HG03175 (cell line): ENCODE measurements around the gene IFNL4.
"Not testable (repeated sequence)": the region's sequence is repeated elsewhere in the genome, so short reads cannot be mapped to it uniquely, and the experiment has no call there.

ENCODE experiments used
- ATAC-seq: cut with Tn5 transposase; IDR thresholded peaks from one replicate; pipeline ENCODE4 v1.9.1; 2021; ENCODE audit warnings: mild to moderate bottlenecking, moderate library complexity; ENCODE audit not compliant: unreplicated experiment

The IFNL4 gene

DNA sequence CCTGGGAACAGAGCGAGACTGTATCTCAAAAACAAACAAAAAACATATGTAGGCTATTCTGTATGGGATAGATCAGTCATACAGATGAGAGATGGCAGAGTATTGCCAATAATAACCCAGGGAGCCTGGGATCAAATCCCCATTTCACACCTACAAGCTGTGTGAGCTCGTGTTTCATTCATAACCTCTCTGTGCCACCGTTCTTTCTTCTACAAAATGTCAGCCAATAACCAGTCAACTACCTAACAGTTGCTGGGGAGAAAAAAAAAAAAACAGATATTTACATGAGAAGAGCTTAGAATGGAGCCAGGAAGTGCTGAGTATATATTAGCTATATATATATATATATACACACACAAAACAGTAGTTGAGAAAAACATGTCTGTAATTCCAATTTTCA lies 13.0 kb upstream of the IFNL4 start:
- ATAC-seq: no peak

DNA sequence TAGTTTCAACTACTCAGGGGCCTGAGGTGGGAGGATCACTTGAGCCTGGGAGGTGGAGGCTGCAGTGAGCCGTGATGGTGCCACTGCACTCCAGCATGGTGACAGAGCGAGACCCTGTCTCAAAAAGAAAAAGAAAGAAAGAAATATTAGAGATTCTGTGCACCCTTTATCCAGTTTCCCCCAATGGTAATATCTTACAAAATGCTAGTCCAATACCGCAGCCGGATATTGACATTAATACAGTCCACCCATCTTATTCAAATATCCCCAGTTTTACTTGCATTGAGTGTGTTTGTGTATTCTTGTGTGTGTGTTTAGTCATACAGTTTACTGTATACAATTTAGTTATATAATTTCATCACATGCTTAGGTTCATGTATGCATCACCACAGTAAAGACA lies 8.6 kb upstream of the IFNL4 start:
- ATAC-seq: no peak

DNA sequence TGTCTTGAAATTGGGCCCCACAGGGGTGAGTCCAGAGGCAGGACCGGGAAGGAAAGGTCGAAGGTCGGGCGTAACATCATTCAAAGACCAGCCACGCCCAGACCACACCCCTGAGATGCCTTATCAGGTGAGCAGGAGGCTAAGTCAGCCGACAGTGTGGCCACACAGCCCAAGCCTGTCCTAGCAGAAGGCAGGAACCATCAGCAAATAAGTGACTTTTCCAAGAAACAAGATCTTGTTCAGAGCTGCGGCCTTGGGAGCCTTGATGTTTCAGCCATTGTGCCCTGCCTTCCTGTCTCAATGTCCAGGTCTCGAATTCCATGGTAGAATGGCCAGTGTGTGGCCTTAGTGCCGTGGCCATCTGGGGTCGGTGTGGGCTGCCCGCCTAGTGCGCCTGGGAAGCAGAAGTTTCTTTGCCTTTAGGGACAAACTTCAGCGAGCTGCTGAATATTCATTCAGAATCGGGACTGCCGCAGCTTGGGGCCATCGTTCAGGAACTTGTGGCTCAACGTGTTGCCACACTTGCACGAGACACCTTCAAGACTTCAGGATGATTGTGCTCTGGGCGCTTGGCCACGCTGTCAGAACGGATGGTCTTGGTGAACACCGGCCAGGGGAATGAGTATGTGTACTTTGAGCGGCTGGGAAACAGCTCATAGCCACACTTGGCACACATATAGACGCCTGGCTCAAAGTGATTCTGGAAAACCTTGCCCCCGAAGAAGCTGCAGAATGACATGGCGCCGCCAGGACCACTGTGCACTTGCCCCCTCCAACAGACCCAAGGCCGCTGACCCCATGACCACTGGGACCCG lies 6.1 kb upstream of the IFNL4 start:
- no peak for ATAC-seq

GRCh38 chr19:39253374-39254149 lies 4.9 kb upstream of the IFNL4 start:
- no peak for ATAC-seq

DNA sequence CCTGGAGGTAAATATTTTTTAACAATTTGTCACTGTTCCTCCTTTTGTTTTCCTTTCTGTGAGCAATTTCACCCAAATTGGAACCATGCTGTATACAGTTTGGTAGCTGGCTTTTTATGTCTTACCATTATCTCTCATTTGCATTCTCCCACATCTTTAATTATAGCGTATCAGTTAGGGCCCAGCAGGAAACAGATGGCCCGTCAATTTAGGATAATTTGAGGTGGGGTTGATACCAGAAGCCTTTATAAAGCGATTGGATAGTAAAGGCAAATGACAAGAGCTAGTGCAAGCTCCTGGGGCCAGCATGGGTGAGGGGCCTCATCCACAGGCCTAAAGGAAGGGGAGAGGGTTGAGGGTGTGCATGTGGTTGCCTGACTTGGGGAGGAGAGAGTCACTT lies 3.8 kb upstream of the IFNL4 start:
- no peak for ATAC-seq

- no peak for ATAC-seq
These were observed 3.2 kb upstream of the IFNL4 start for GRCh38 chr19:39251846-39252245.

DNA sequence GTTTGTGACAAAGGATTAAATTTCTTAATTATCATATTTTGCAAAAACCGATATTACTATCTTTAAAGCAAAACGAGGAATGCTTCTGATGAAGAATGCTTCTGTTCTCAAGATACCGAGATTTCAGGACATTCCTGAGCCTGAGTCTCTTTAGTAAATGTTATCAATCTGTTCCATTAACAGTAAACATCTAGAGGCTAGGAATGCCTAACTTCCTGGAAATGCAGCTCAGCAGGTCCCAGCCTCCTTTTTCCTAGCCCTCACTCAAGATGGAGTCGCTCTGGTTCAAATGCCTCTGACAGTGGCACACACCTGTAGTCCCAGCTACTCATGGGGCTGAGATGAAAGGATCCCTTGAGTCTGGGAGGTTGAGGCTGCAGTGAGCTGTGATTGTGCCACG lies 2.4 kb upstream of the IFNL4 start:
- no peak for ATAC-seq

DNA sequence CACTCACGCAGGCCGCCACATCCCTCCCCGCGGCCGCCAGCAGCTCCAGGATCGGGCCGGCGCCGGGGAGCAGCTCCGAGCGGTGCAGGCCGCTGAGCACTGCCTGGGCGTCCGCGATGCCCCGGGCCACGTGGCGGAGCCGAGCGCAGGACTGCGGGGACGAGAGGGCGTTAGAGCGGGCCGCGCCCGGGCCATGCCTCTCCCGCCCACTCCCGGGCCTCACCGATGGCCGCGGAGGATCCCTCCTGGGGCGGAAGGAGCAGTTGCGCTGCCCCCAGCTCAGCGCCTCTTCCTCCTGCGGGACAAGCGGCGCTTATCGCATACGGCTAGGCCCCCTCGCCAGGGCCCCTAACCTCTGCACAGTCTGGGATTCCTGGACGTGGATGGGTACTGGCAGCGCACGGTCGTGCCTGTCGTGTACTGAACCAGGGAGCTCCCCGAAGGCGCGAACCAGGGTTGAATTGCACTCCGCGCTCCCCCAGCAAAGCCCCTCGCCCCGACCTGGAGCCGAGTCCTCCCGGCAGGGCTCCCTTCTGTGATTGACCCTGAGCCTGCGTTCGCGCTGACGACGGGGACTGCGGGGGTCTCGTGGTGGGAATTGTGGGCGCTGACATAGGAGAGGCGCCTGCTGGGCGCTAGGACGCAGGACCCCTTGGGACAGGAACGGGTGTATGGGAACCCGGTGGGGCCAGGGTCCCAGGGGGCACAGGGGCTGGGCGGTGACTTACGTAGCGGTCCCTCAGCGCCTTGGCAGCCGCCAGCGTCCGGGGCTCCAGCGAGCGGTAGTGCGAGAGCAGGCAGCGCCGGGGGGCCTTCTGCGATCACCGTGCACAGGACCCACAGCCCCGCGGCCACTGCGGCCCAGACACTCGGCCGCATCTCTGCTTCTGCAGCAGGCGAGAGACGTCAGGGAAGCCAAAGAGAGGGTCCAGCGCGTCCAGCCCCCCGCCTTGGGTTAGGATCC lies 673 bp downstream of the IFNL4 start:
- ATAC-seq: no peak

- ATAC-seq: no peak
These were observed 1.5 kb downstream of the IFNL4 start for GRCh38 chr19:39246951-39247669.

- ATAC-seq: not testable (repeated sequence)
These were observed 3.5 kb downstream of the IFNL4 start for GRCh38 chr19:39245166-39245565.

- not testable (repeated sequence) for ATAC-seq
These were observed 4.1 kb downstream of the IFNL4 start, which contains the start of gene IFNL3 for GRCh38 chr19:39244410-39245100. TSS of gene IFNL3 (minus strand) at chr19:39245006. CDS start at chr19:39244967, 39 bp downstream.

DNA sequence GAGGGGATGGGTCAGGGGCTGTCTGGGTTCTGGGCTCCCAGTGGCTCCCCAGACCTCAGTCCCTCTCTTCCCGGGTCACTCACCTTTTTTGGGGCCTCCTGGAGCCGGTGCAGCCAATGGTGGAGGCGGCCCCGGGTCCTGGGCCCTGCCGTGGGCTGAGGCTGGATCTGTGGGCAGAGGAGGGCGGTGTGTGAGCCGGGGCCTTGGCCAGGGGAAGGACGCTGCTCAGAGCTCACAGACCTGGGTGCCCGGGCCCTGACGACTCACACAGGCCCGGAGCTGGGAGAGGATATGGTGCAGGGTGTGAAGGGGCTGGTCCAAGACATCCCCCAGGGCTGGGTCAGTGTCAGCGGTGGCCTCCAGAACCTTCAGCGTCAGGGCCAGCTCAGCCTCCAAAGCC lies 4.9 kb downstream of the IFNL4 start:
- not testable (repeated sequence) for ATAC-seq

GRCh38 chr19:39240421-39240820 lies 8.2 kb downstream of the IFNL4 start:
- ATAC-seq: no peak

DNA sequence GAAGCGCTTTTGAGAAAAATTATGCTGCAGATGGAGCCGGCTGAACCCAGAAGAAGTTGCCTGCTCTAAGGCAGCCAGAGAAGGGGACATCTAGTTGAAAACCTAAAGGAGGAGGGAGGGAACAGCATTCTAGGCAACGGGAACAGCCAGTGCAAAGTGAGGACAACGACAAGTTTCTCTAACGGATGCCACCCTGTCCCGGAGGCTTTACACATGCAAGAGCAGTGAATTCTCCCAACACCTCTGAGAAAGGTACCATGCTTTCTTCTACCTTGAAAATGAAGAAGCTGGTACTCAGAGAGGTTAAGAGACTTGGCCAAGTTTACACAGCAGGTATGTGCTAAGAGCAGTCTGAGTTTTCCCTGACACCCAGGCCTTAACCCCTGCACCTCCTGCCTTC lies 9.7 kb downstream of the IFNL4 start:
- ATAC-seq: no peak

DNA sequence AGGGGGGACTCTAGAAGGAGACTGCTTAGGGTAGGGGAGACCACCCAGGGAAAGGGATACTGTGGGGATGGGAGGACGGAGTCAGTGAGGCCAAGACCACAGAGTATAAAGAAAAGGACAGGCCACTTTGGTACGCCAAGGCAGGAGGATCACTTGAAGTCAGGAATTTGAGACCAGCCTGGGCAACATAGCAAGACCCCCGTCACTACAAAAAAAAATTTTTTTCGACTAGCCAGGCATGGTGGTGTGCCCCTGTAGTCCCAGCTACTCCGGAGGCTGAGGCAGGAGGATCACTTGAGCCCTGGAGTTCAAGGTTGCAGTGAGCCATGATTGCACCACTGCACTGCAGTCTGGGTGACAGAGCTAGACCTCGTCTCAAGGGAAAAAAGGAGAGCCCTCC lies 10.4 kb downstream of the IFNL4 start:
- ATAC-seq: no peak

- no peak for ATAC-seq
These were observed 11.2 kb downstream of the IFNL4 start for GRCh38 chr19:39237200-39238184.

- ATAC-seq: no peak
These were observed 12.1 kb downstream of the IFNL4 start for GRCh38 chr19:39236527-39236926.

- no peak for ATAC-seq
These were observed 15.9 kb downstream of the IFNL4 start for GRCh38 chr19:39232708-39233107.
